Ovary (tissue), 3 donors: ENCODE measurements around the gene BBX.

Source experiments
- EP300 ChIP-seq: sonication (generic); formaldehyde crosslinking; IDR thresholded peaks from one replicate; pipeline ENCODE4 v1.6.1; 2017; ENCODE audit warnings: antibody characterized with exemption
- POLR2A ChIP-seq: fragments of 450-650 bp; IDR thresholded peaks from one replicate; pipeline ENCODE4 v1.6.1; 2017; ENCODE audit warnings: antibody characterized with exemption, mild to moderate bottlenecking, moderate library complexity
- TF ChIP-seq, protein P1 (sequence below), 3 donors: fragments of 450-650 bp in 2 of 3; fragments of 200-600 bp in 1 of 3; IDR thresholded peaks; one replicate each; pipeline versions ENCODE4 v1.5.1 to v1.8.0; 2016 to 2022; ENCODE audit warnings: antibody characterized with exemption in 3 of 3, mild to moderate bottlenecking in 1 of 3
- donor health status: DM: no; HTN: no; CAD: no.

GRCh38 chr3:107514453-107514852 lies 8.3 kb upstream of the BBX start:
- TF ChIP-seq, protein P1, sequence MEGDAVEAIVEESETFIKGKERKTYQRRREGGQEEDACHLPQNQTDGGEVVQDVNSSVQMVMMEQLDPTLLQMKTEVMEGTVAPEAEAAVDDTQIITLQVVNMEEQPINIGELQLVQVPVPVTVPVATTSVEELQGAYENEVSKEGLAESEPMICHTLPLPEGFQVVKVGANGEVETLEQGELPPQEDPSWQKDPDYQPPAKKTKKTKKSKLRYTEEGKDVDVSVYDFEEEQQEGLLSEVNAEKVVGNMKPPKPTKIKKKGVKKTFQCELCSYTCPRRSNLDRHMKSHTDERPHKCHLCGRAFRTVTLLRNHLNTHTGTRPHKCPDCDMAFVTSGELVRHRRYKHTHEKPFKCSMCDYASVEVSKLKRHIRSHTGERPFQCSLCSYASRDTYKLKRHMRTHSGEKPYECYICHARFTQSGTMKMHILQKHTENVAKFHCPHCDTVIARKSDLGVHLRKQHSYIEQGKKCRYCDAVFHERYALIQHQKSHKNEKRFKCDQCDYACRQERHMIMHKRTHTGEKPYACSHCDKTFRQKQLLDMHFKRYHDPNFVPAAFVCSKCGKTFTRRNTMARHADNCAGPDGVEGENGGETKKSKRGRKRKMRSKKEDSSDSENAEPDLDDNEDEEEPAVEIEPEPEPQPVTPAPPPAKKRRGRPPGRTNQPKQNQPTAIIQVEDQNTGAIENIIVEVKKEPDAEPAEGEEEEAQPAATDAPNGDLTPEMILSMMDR (IDR thresholded peaks at IDR 0.05), result no peak
- TF ChIP-seq POLR2A, result no peak
- no peak for TF ChIP-seq EP300
